ENCODE results near the gene GSDME. TPM values are rescaled to one million over a fixed set of nuclear protein-coding genes. Genes with fewer than 3 reads are reported as not detected.
"Not testable (repeated sequence)": the region's sequence is repeated elsewhere in the genome, so short reads cannot be mapped to it uniquely, and the experiment has no call there.

Gene GSDME
- total and polyA plus RNA-seq, 8 donors, result 0.43 to 7.1 (median 1.5) TPM

DNA sequence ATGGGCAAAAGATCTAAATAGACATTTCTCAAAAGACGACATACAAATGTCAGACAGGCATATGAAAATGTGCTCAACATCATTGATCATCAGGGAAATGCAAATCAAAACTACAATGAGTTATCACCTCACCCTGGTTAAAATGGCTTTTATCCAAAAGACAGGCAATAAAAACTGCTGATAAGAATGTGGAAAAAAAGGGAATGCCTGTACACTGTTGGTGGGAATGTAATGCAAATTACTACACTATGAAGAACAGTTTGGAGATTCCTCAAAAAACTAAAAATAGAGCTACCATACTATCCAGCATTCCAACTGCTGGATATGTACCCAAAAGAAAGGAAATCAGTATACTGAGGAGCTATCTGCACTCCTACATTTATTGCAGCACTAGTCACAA, 18.0 kb downstream of the GSDME start:
- Histone ChIP-seq H3K27ac (no peak overlapping the region), H3K9me3 (no peaks in the 10 kb centered on the region), H3K4me3 (no peak overlapping the region), H3K4me1 (no peaks in the 10 kb centered on the region), H3K27me3 (no peaks in the 10 kb centered on the region), H3K36me3 (no peaks in the 10 kb centered on the region)
- ATAC-seq (no peak), FAIRE-seq (no peak), DNase-seq (no peak)
- intact Hi-C loops (cut with DNase I), result no loop called here
- 64 to 76% methylated on average over 1 of the region's 1 CpG for WGBS, 2 donors
- TF ChIP-seq, protein P1, sequence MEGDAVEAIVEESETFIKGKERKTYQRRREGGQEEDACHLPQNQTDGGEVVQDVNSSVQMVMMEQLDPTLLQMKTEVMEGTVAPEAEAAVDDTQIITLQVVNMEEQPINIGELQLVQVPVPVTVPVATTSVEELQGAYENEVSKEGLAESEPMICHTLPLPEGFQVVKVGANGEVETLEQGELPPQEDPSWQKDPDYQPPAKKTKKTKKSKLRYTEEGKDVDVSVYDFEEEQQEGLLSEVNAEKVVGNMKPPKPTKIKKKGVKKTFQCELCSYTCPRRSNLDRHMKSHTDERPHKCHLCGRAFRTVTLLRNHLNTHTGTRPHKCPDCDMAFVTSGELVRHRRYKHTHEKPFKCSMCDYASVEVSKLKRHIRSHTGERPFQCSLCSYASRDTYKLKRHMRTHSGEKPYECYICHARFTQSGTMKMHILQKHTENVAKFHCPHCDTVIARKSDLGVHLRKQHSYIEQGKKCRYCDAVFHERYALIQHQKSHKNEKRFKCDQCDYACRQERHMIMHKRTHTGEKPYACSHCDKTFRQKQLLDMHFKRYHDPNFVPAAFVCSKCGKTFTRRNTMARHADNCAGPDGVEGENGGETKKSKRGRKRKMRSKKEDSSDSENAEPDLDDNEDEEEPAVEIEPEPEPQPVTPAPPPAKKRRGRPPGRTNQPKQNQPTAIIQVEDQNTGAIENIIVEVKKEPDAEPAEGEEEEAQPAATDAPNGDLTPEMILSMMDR (IDR thresholded peaks at IDR 0.05), result no peak

DNA sequence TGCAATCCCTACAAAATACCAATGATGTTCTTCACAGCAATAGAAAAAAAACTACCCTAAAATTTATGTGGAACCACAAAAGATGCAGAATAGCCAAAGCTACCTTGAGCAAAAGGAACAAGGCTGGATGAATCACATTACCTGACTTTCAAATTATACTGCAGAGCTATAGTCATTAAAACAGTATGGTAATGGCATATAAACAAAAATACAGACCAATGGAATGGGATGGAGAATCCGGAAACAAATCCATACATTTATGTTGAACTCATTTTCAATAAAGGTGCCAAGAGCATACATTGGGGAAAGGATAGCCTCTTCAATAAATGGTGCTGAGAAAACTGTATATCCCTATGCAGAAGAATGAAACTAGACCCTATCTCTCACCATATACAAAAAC, 18.7 kb downstream of the GSDME start:
- H3K9me3 ChIP-seq, result no peaks in the 10 kb centered on the region
- no peaks in the 10 kb centered on the region for H3K27me3 ChIP-seq
- H3K4me3 ChIP-seq, result no peak overlapping the region
- no peaks in the 10 kb centered on the region for H3K4me1 ChIP-seq
- intact Hi-C loops (cut with DNase I), result no loop called here
- H3K36me3 ChIP-seq, result no peaks in the 10 kb centered on the region
- no peak overlapping the region for H3K27ac ChIP-seq
- ATAC-seq (no peak), FAIRE-seq (no peak), DNase-seq (no peak)
- WGBS, 2 donors, result 69 to 94% methylated on average over 1 of the region's 1 CpG
- TF ChIP-seq, protein P1 (IDR thresholded peaks at IDR 0.05), result no peak

DNA sequence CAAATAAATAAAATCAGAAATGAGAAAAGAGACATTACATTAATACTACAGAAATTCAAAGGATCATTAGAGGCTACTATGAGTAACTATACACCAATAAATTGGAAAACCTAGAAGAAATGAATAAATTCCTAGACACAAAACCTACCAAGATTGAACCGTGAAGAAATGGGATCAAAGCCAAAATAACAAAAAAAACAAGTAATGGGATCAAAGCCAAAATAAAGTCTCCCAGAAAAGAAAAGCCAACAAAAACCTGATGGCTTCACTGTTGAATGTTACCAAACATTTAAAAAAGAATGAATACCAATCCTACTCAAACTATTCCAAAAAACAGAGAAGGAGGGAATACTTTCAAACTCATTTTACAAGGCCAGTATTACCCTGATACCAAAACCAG, 20.0 kb downstream of the GSDME start:
- intact Hi-C loops (cut with DNase I), result no loop called here
- whole genome bisulfite sequencing, 2 donors, result 3 to 4% methylated on average over 1 of the region's 1 CpG

DNA sequence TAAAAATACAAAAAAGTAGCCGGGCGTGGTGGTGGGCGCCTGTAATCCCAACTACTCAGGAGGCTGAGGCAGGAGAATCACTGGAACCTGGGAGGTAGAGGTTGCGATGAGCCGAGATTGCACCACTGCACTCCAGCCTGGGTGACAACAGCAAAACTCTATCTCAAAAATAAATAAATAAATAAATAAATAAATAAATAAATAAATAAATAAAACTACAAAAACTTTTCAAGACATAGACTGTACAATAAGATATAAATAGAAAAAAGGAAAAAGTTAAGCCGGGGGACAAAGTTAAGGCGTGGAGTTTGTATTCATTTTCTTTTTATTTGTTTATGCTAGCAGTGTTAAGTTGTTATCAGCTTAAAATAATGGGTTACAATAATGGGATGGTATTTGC, 21.7 kb downstream of the GSDME start:
- H3K27ac ChIP-seq; H3K9me3 ChIP-seq; H3K27me3 ChIP-seq; H3K36me3 ChIP-seq; DNase-seq; ATAC-seq; FAIRE-seq; H3K4me1 ChIP-seq; H3K4me3 ChIP-seq; intact Hi-C loops (cut with DNase I): not testable (repeated sequence)
- 96 to 97% methylated on average over 7 of the region's 7 CpGs for WGBS, 2 donors

More for the DNA sequence above, 20.0 kb downstream of the GSDME start:
- ATAC-seq, result no peak
- TF ChIP-seq, protein P1 (IDR thresholded peaks at IDR 0.05), result no peak
- no peaks in the 10 kb centered on the region for H3K27me3 ChIP-seq
- no peaks in the 10 kb centered on the region for H3K4me1 ChIP-seq
- no peaks in the 10 kb centered on the region for H3K36me3 ChIP-seq
- DNase-seq, result no peak
- H3K4me3 ChIP-seq, result no peak overlapping the region
- FAIRE-seq, result no peak
- H3K27ac ChIP-seq, result no peak overlapping the region
- H3K9me3 ChIP-seq, result no peaks in the 10 kb centered on the region

DNA sequence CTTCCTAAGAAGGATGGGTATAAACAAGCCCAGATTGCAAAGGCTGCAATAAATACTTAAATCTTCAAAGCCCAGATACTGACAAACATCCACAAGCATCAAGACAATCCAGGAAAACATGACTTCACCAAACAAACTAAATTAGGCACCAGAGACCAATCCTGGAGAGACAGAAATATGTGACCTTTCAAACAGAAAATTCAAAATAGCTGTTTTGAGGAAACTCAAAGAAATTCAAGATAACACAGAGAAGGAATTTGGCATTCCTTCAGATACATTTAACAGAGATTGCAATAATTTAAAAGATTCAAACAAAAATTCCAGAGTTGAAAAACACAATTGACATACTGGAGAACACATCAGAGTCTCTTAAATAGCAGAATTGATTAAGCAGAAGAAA, 23.0 kb downstream of the GSDME start:
- H3K4me1 ChIP-seq, result no peaks in the 10 kb centered on the region
- intact Hi-C loops (cut with DNase I), result no loop called here
- H3K4me3 ChIP-seq, result no peak overlapping the region
- no peak for FAIRE-seq
- no peak for DNase-seq
- H3K27me3 ChIP-seq, result no peaks in the 10 kb centered on the region
- ATAC-seq, result no peak
- no peaks in the 10 kb centered on the region for H3K36me3 ChIP-seq
- H3K9me3 ChIP-seq, result no peaks in the 10 kb centered on the region
- TF ChIP-seq, protein P1 (IDR thresholded peaks at IDR 0.05), result no peak
- H3K27ac ChIP-seq, result no peak overlapping the region

All from pancreas (tissue), 10 donors.